Measurements from ENCODE around the gene KLHDC10. TPM values are rescaled to one million over a fixed set of nuclear protein-coding genes. Genes with fewer than 3 reads are reported as not detected.

The KLHDC10 gene
- total RNA-seq, 1 donor from 2014 or later, result 15.6 TPM

DNA sequence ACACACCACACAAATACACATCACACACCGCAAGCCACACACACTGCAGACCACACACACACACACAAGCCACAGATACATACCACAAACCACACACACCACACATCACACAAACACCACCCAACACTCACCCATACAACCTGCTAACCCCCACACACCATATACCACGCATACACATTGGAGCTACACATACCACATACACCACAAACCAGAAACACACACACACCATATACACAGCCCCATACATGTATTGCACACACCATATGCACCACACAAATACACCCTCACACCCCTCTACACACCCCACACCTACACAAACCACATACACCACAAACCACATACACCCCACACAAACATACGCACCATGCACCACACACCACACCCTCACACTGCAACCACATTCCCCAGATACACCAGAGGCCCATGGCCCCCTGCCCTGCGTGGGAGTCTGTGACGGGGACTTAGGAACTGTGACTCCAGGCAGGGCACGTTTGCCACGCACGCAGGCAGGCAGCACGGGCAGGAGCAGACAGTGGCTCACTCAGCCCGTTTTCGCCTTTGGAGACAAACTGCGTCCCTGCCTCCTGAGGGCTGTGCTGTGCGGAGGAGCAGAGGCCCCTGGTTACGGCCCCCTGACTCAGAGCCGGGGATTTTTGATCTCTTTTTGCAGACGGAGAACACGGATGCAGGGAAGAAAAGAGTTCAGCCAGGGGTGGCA lies 82.3 kb downstream of the KLHDC10 start:
- Histone ChIP-seq H3K27me3 (ENCODE audit: control insufficient read depth, insufficient read depth, low read length) (no peaks in the 10 kb centered on the region), H3K4me3 (ENCODE audit: low read depth, low read length) (no peak overlapping the region), H3K36me3 (ENCODE audit: control insufficient read depth, insufficient read depth, low read length) (no peaks in the 10 kb centered on the region)
- TF ChIP-seq CTCF (IDR thresholded peaks at IDR 0.05; ENCODE audit: insufficient read depth, low read length, poor library complexity, severe bottlenecking), result no peak
- DNase-seq (ENCODE audit: low read depth), result no peak

DNA sequence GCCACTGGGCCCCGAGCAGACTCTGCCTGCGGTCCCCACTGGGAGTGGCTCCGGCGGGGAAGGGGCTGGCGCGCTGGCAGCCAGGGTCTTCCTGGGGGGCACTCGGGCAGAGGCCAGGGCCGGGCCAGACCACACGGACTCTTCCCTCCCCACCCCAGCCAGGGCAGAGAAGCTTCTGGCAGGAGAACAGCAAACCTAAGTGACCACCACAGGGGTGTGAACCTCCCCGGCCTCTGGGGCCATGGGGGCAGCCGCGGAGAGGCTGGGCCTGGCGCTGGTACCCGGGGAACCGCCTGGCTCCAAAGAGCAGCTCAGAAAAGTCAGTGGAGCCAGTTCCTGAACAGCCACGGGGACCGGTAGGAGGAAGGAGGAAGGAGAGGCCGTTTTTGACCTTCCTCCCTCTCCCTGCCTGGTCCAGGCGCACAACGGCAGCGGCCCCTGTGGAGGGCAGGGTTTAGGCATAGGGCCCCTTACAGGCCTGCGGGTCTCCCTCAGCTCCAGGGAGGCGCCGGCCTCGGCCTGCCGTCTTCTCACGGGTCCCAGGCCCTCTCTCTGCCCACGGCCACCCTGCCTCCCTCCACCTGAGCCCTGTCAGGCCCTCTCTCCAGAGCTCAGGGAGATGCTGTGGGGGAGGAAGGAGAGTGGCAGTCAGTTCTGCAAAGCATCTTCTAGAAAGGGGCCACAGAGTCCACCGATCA lies 83.0 kb downstream of the KLHDC10 start:
- no peak for DNase-seq (ENCODE audit: low read depth)
- H3K36me3 ChIP-seq (ENCODE audit: control insufficient read depth, insufficient read depth, low read length), result no peaks in the 10 kb centered on the region
- no peak overlapping the region for H3K4me3 ChIP-seq (ENCODE audit: low read depth, low read length)
- no peak for TF ChIP-seq CTCF (IDR thresholded peaks at IDR 0.05; ENCODE audit: insufficient read depth, low read length, poor library complexity, severe bottlenecking)
- H3K27me3 ChIP-seq (ENCODE audit: control insufficient read depth, insufficient read depth, low read length), result no peaks in the 10 kb centered on the region

- no peak for DNase-seq (ENCODE audit: low read depth)
- H3K36me3 ChIP-seq (ENCODE audit: control insufficient read depth, insufficient read depth, low read length), result no peaks in the 10 kb centered on the region
- no peak overlapping the region for H3K4me3 ChIP-seq (ENCODE audit: low read depth, low read length)
- TF ChIP-seq CTCF (IDR thresholded peaks at IDR 0.05; ENCODE audit: insufficient read depth, low read length, poor library complexity, severe bottlenecking), result no peak
- no peaks in the 10 kb centered on the region for H3K27me3 ChIP-seq (ENCODE audit: control insufficient read depth, insufficient read depth, low read length)
Observed at GRCh38 chr7:130154131-130154500, 83.8 kb downstream of the KLHDC10 start.

DNA sequence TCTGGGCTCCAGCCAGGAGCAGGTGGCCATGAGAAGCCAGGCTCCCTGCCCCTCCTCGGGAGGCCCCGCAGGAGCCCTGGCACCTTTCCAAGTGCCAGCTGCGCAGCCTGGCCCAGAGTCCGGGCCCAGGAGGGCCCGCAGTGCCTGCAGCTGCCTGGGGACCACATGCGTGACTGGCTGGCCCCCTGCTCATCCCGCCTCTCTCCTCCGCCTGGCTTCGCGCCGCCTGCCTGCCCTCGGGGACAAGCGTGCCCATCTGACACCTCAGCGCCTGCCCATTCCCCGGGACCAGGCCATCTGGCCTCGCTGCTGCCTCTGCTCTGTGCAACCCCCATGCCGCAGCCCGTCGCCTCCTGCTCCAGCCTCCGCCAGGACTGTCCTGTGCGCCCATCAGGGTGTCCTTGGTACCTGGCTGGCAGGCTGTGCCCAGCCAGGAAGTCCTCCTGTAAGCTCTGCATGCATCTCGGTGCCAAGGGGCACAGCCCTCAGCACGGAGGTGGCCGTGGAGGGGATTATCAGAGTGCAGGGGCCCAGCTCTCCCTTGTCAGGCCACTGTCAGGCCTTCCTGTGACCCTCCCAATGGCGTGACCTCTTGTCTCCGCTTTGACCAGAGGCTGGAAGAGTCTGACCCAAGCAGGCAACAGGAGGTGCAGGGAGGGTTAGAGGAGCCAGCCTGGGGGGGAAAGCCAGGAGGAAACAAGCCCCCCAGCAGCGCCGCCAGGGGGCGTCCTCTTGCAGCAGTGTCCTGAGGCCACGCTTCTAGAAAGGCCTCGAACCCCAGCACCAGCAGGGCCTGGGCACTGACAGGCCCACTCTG lies 84.4 kb downstream of the KLHDC10 start:
- H3K27me3 ChIP-seq (ENCODE audit: control insufficient read depth, insufficient read depth, low read length), result no peaks in the 10 kb centered on the region
- peak; percentile 21 for TF ChIP-seq CTCF (IDR thresholded peaks at IDR 0.05; ENCODE audit: insufficient read depth, low read length, poor library complexity, severe bottlenecking)
- H3K36me3 ChIP-seq (ENCODE audit: control insufficient read depth, insufficient read depth, low read length), result no peaks in the 10 kb centered on the region
- H3K4me3 ChIP-seq (ENCODE audit: low read depth, low read length), result no peak overlapping the region
- no peak for DNase-seq (ENCODE audit: low read depth)

DNA sequence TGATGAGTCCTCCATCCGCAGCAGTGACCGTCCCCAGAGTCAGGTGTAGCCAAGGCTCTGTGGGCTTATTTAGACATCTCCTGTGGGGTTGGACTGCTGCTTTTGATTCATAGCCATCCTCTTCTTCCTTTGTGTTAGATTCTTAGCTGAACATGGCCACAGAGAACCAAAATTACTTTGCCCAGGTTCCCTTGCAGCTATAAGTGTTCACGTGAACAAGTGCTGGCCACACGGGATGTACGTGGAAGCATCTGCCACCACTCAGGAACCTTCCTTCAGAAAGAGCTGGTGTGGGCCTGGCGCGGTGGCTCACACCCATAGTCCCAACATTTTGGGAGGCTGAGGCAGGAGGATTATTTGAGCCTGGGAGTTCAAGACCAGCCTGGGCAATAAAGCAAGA lies 85.8 kb downstream of the KLHDC10 start:
- Histone ChIP-seq H3K27me3 (ENCODE audit: control insufficient read depth, insufficient read depth, low read length) (no peaks in the 10 kb centered on the region), H3K36me3 (ENCODE audit: control insufficient read depth, insufficient read depth, low read length) (no peaks in the 10 kb centered on the region), H3K4me3 (ENCODE audit: low read depth, low read length) (no peak overlapping the region)
- no peak for TF ChIP-seq CTCF (IDR thresholded peaks at IDR 0.05; ENCODE audit: insufficient read depth, low read length, poor library complexity, severe bottlenecking)
- DNase-seq (ENCODE audit: low read depth), result no peak
